8988T (cell line): Measurements from ENCODE around the gene FXR1.

Experiments
- DNase-seq: peaks from one replicate; pipeline ENCODE4 v3.0.0; 2011

FXR1 gene

DNA sequence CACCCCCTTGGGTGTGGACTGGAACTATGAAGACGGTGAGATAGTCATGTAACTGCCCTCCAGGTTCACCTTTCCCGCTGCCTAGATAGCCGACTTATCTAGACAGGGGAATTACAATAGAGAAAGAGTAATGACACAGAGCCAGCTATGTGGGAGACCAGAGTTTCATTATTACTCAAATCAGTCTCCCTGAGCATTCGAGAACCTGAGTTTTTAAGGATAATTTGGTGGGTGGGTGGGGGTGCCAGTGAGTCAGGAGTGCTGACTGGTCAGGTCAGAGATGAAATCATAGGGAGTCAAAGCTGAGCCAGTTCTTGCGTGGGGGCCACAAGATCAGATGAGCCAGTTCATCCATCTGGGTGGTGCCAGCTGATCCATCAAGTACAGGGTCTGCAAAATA, 96.8 kb downstream of the FXR1 start:
- DNase-seq, result no peak

DNA sequence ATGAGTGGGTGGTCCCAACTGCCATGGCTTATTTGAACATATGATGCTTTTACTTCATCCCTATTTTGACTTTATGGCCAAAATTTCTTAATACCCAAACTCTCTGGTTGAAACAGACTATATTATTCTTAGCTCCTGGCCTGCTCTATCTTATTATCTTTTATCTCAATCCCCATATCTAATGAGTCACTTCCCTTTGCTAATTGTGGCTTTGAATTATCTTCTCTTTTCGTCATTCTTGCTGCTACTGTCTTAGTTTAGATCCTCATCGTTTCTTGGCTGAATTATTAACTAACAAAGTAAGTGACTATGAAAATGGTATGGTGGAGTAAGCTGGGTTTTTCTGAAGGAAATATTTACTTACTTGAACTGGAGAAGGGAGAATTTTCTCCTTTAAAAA, 105.2 kb downstream of the FXR1 start:
- DNase-seq, result no peak

DNA sequence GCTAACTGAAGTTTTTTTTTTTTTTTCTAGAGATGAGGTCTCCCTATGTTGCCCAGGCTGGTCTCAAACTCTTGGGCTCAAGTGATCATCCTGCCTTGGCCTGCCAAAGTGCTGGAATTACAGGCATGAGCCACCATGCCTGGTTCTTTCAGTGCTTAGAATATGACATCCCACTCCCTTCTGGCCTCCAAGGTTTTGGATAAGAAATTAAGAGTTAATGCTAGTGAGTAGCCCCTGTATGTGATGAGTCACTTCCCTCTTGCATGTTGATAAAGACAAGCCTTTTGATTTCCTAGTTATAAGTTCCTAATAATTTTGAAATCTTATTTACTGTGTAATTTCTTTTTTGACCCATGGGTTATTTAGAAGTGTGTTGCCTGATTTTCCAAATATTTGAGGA, 112.7 kb downstream of the FXR1 start:
- DNase-seq, result no peak

DNA sequence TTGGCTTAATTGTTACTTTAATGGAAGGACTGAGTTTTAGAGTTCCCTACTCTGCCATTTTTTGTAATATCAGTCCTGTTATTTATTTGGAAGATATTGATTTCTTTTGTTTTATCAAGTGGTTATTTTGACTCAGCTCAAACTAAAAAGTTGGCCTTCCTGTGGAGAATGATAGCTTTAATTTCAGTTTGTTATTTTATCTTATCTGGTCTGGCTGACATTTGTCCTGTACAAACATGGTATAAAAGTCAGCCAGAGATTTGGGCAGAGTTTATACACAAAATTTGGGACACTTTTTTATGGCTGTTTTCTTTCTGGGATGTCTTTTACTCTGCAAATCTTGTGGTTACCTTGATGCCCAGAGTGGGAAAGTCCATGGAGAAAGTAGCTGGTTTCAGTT, 118.5 kb downstream of the FXR1 start:
- no peak for DNase-seq
